ENCODE measurements around the gene STRAP. TPM values are rescaled to one million over a fixed set of nuclear protein-coding genes. Genes with fewer than 3 reads are reported as not detected.

STRAP gene
- total RNA-seq, 2 experiments from 2014 or later: 43.1 to 107 TPM

DNA sequence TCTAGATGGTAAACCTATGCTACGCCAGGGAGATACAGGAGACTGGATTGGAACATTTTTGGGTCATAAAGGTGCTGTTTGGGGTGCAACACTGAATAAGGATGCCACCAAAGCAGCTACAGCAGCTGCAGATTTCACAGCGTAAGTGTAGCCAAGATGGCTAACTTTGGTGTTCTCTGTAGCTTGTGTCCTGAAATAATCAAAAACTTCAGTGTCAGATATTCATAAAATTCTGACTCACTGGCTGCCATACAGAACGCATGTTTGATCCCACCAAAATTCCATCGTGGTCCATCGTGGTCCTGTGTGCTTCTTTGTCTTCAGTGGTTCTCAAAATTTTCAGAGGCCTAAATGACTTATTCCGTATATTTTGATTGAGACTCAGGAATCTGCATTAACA, 1.3 kb downstream of the STRAP start:
- Histone ChIP-seq H3K9me2 (ENCODE audit: insufficient read depth, low read length) (peaks cover 5% of the 10 kb centered on the region; the same call in 1 of the 2 replicates), H3K4me1 (ENCODE audit: insufficient read depth, low read length, poor library complexity, severe bottlenecking) (peaks cover 18% of the 10 kb centered on the region), H4K20me1 (ENCODE audit: insufficient read depth, low read length) (peaks cover 32% of the 10 kb centered on the region), H2AFZ (ENCODE audit: low read length) (no peak overlapping the region), H3K36me3 (ENCODE audit: insufficient read depth, low read length) (peaks cover 52% of the 10 kb centered on the region), H3K4me2 (ENCODE audit: low read length) (peak overlapping the region; percentile 93), H3K79me2 (ENCODE audit: insufficient read depth, low read depth, low read length) (peaks cover 63% of the 10 kb centered on the region), H3K9me3 (ENCODE audit: low read length) (no peaks in the 10 kb centered on the region), H3K4me3 (ENCODE audit: low read depth, low read length, poor library complexity, severe bottlenecking) (peak overlapping the region; percentile 94), H3K27ac (ENCODE audit: low read depth, low read length, poor library complexity, severe bottlenecking) (no peak overlapping the region)
- intact Hi-C loops (cut with micrococcal nuclease; ENCODE audit: unreplicated experiment): loop anchor here (5.0 to 10.0 kb wide), 3 partner anchors 109 to 1109 kb away; a partner anchor contains a TSS
- TF ChIP-seq, protein P1, sequence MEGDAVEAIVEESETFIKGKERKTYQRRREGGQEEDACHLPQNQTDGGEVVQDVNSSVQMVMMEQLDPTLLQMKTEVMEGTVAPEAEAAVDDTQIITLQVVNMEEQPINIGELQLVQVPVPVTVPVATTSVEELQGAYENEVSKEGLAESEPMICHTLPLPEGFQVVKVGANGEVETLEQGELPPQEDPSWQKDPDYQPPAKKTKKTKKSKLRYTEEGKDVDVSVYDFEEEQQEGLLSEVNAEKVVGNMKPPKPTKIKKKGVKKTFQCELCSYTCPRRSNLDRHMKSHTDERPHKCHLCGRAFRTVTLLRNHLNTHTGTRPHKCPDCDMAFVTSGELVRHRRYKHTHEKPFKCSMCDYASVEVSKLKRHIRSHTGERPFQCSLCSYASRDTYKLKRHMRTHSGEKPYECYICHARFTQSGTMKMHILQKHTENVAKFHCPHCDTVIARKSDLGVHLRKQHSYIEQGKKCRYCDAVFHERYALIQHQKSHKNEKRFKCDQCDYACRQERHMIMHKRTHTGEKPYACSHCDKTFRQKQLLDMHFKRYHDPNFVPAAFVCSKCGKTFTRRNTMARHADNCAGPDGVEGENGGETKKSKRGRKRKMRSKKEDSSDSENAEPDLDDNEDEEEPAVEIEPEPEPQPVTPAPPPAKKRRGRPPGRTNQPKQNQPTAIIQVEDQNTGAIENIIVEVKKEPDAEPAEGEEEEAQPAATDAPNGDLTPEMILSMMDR (conservative IDR thresholded peaks at IDR 0.05; ENCODE audit: low read length): no peak
- TF ChIP-seq EZH2phosphoT487 (IDR thresholded peaks at IDR 0.05; ENCODE audit: borderline replicate concordance, low read depth, low read length): no peak
- POLR2A ChIA-PET: interaction anchor here (0.8 to 2.3 kb wide), 10 partner anchors 14 to 284 kb away, joined by 3 to 25 read pairs (median 3); partner anchors contain the start of gene DERA
- BruUV-seq (replicated peaks): no TSS peak
- peak; percentile 27 for DNase-seq (ENCODE audit: low spot score)
- CTCF ChIA-PET (ENCODE audit: unreplicated experiment): no interaction called here

DNA sequence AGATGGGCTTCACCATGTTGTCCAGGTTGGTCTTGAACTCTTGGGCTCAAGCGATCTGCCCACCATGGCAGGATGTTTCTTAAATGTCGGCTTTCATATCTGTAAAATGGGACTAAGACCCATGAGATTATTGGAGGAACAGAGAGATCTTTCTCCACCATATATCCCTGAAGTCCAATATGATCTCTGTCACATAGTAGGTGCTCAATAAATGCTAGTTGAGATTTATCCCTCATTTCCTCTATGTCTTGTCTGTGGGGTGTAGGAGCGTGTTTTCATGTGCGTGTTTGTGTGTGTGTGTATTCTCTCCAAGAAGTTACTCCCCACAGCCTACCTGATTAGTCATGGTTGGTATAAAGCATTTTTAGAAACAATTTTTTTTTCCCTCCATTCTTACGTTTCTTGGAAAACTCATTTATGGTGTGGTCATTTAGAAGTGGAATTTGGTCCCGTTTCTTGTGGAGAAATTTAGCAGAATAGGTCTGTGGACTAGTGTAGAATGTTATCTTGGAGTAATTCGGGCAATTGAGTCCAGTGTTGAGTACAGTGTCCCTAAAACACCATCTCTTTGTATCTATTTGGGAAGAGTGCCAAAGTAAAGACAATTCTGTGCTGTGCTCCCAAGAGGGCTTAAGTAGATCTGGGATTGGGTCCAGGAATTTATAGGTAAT, 4.3 kb downstream of the STRAP start:
- Histone ChIP-seq H4K20me1 (ENCODE audit: insufficient read depth, low read length) (peaks cover 32% of the 10 kb centered on the region), H2AFZ (ENCODE audit: low read length) (no peak overlapping the region), H3K9me2 (ENCODE audit: insufficient read depth, low read length) (no peaks in the 10 kb centered on the region), H3K36me3 (ENCODE audit: insufficient read depth, low read length) (peaks cover 78% of the 10 kb centered on the region), H3K4me2 (ENCODE audit: low read length) (no peak overlapping the region), H3K27ac (ENCODE audit: low read depth, low read length, poor library complexity, severe bottlenecking) (no peak overlapping the region), H3K4me3 (ENCODE audit: low read depth, low read length, poor library complexity, severe bottlenecking) (no peak overlapping the region), H3K9me3 (ENCODE audit: low read length) (no peaks in the 10 kb centered on the region), H3K4me1 (ENCODE audit: insufficient read depth, low read length, poor library complexity, severe bottlenecking) (peaks cover 14% of the 10 kb centered on the region), H3K79me2 (ENCODE audit: insufficient read depth, low read depth, low read length) (peaks cover 88% of the 10 kb centered on the region)
- ChIA-PET CTCF (ENCODE audit: unreplicated experiment) (no interaction called here), POLR2A (interaction anchor here (1.3 to 1.9 kb wide), 2 partner anchors 11 to 24 kb away, joined by 3 to 5 read pairs; no protein-coding TSS in a partner anchor)
- no peak for DNase-seq (ENCODE audit: low spot score)
- no peak for TF ChIP-seq EZH2phosphoT487 (IDR thresholded peaks at IDR 0.05; ENCODE audit: borderline replicate concordance, low read depth, low read length)
- TF ChIP-seq, protein P1 (conservative IDR thresholded peaks at IDR 0.05; ENCODE audit: low read length): no peak
- BruUV-seq (replicated peaks): no TSS peak
- intact Hi-C loops (cut with micrococcal nuclease; ENCODE audit: unreplicated experiment): loop anchor here (10.0 kb wide), 2 partner anchors 932 to 1112 kb away; a partner anchor contains a TSS

Data from OCI-LY7 (cell line).